Measurements from ENCODE around the gene RHD.
"Not testable (repeated sequence)": the region's sequence is repeated elsewhere in the genome, so short reads cannot be mapped to it uniquely, and the experiment has no call there.

RHD gene

DNA sequence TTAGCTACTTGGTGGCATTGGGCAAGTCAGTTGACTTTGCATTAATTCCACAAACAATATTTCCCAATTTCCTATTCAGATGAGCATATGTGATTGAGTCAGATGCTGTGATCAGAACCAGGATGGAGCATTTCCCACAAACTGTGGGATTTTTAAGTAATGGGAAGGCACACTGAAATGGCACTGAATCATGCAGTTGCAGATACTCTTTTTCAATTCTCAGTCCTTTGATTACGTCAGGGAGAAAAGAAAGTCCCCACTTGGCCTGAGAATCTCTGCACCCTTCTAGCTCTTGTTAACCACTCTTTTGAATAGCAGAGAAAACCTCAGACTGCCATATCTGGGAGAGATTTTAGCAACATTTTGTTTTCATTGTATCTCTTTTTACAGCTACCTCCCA, 36.8 kb downstream of the RHD start:
- not testable (repeated sequence) for DNase-seq

DNA sequence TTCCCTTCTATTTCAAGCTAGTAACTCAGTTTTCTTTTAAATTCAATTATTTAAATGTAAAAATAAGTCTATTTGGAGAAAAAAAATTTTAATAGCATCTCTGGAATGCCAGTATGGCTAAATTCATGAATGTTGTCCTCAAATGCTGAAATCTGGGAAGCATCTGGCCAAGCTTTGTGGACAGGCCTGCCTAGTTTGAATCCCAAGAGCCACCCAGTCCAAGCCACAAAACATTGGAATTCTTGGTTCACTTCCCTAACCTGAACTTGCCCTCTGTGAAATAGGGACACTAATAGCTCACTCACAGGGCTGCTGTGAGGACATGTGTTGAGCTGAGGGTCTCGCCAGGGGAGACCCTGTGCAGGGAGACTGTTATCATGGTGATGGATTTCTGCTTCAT, 37.2 kb downstream of the RHD start:
- DNase-seq, result not testable (repeated sequence)

DNA sequence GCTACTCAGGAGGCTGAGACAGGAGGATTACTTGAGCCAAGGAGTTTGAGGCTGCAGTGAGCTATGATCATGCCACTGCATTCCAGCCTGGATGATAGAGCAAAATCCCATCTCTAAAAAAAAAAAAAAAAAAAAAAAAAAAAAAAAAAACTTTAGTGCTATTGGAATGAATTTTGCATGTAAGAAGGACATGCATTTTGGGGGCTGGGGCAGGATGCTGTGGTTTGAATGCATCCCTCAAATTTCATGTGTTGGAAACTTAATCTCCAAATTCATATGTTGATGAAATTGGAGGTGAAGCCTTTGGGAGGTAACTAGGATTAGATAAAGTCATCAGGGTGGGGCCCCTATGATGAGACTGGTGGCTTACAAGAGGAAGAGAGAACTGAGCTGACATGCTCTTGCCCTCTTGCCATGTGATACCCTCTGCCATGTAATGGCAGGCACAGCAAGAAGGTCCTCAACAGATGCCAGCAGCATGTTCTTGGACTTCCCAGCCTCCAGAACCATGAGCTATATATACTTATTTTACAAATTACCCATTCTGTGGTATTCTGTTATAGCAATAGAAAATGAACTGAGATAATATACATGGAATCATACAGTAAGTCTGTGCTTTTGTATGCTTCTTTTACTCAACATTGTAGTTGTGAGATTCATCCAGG, 40.6 kb downstream of the RHD start:
- not testable (repeated sequence) for DNase-seq

DNA sequence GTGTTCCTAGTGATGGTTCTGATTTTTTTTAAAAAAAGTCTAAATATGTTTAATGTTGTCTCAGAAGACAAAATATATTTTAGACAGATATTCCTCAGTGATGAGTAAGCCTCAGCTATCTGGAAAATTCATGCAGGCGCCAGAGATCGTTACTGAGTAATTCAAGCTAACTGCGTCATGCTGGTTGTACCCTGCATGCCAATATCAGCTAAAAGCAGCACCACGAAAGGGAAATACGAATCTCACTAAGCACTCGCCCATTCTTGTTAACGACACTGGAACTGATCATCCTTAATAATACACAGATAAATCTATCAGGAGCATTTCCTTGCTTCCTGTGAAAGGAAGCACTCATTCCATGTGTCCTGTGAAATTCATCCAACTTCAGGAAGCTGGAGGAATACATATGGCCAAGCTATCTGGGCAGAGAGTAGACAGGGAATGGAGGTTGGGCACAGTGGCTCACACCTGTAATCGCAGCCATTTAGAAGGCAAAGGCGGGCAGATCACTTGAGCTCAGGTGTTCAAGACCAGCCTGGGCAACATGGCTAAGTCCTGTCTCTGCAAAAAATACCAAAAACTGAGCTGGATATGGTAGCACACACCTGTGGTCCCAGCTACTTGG, 48.1 kb downstream of the RHD start:
- DNase-seq, result not testable (repeated sequence)

DNA sequence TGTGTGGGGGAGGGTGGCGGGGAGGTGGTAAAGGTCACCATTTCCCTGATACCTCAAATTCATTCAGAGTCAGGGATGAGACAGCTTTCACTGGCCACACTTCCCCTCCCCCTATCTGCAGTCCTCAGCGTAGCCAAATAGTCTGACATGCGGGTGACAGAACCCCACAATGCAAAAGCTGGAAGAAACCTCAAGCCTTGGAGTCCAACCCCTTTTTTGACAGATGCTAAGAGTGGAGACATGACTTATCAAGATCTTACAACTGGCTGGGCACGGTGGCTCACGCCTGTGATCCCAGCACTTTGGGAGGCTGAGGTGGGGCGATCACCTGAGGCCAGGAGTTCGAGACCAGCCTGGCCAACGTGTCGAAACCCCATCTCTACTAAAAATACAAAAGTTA, 49.8 kb downstream of the RHD start:
- not testable (repeated sequence) for DNase-seq

DNA sequence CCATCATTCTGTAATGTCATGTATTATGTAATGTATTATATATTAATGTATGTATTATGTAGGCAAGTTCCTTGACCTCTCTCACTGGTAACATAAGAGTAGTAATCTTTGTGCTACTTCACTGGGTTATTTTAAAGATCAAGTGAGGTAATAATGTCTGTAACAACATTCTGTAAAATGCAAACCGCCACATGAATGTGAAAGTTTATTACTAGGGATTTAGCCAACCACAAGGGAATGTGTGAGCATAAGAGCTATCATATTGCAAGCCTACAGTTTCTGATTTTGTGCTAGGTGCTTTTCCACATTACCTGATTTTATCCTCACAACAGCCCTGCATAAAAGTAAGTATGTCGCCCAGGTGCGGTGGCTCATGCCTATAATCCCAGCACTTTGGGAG, 52.1 kb downstream of the RHD start:
- not testable (repeated sequence) for DNase-seq

DNA sequence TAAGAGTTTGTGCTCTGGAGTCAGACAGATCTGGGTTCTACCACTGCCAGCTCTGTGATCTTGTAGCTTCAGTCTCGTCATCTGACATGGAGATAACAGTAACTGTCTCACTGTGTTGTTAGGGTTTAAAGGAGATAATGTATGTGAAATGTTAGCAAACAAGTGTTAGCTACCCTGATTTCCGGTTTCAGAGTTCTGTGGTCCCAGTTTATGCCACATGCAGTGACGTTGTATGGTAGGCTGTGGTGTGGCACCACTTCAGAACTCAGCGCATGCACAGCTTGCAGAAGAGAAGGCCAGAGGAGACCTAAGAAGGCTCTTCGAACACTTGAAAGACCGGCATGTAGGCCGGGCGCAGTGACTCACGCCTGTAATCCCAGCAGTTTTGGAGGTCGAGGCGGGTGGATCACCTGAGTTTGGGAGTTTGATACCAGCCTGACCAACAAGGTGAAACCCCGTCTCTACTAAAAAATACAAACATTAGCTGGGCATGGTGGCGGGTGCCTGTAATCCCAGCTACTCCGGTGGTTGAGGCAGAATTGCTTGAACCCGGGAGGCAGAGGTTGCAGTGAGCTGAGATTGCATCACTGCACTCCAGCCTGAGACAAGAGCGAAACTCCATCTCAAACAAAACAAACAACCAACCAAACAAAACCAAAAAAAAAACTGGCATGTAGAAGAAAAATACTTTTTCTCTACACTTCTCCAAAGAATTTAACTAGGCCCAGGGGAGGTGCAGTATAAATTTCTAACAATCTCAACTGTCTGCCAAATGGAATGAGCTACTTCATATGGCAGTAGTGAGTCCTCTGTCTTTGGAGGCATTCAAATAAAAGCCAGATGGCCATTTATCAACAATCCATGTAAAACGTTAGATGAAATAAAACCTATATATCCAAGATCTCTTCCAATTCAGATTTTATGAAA, 55.8 kb downstream of the RHD start:
- DNase-seq, result not testable (repeated sequence)

DNA sequence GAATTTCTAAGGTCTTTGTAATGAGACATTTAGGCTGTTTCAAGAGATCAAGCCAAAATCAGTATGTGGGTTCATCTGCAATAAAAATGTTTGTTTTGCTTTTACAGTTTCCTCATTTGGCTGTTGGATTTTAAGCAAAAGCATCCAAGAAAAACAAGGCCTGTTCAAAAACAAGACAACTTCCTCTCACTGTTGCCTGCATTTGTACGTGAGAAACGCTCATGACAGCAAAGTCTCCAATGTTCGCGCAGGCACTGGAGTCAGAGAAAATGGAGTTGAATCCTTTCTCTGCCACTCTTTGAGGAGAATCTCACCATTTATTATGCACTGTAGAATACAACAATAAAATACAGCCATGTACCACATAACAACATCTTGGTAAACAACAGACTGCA, 56.5 kb downstream of the RHD start:
- DNase-seq, result not testable (repeated sequence)

DNA sequence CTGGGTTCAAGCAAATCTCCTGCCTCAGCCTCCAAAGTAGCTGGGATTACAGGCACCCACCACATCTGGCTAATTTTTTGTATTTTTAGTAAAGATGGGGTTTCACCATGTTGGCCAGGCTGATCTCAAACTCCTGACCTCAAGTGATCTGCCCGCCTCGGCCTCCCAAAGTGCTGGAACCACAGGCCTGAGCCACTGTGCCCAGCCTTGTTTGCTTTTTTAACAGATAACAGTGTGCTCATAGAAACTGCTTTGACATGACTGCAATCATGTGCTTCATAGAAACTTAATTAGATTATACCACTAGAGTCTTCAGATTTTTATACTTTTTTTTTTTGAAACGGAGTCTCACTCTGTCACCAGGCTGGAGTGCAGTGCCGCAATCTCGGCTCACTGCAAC, 57.0 kb downstream of the RHD start:
- not testable (repeated sequence) for DNase-seq

DNA sequence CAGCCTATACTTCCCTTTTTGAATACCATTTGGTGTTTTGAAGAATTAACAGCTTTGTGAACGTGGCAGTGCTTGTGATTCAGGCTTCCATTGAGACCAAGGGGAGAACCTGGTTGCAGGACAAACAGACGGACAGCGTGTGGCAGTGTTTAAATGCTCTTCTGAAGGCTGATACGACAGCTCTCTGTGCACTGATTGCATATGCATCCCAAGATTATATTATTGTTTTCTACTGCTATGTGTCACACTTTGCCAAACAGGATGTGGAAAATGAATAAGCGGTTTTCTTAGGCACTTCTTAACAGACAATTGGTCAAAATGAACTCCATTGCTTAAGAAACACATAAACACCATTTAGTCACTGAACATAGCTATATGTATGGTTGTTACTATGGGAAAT, 57.6 kb downstream of the RHD start:
- DNase-seq, result not testable (repeated sequence)

DNA sequence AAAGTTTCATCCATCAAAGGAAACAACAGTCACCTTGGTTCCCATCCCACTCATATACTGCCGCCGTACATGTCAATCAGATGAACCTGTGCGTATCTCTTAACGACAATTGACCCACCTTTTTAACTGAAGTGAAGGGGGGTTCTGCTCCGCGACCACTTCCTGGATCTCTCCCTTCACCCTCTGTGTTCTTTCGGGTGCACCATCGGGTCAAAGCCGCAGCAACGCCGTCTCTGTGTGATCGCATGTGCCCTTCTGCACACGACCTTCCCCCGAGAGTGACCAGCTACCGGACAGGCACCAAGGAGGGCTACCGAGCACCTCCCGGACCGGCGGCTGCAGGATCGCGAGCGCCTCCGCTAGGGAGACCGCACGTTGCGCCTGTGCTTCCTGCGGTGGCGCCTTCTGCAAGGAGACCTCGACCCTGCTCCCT, 64.6 kb downstream of the RHD start:
- not testable (repeated sequence) for DNase-seq

DNA sequence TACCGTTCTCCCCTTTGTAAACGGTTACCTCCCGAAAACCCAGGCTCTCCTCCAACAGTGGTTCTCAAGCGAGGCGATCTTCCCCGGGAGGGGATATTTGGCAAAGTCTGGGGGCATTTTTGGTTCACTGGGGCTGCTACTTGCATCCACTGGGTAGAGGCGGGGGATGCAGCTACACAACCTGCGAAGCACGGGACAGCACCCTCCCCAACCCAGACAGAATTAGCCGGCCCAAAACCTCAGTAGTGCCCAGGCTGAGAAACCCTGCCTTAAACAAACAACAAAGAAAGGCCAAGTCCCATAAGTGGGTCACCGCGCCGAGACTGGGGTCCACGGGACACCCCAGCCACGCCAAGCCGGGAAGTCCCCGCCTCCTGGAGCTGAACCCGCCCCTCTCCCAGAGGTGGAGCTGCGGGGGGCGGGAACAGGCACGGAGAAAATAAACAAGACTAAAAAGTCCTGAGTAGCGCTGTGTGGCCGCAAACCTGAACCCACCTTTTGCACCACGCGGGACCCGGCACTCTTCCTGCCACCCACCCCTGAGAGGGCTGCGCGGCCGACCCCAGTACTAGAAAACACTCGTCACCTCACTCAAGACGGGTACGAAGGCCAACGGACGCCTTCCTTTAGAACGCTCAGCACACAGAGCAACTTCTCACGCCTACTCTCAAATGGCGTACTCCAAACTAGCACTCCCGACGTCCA, 65.3 kb downstream of the RHD start:
- not testable (repeated sequence) for DNase-seq

DNA sequence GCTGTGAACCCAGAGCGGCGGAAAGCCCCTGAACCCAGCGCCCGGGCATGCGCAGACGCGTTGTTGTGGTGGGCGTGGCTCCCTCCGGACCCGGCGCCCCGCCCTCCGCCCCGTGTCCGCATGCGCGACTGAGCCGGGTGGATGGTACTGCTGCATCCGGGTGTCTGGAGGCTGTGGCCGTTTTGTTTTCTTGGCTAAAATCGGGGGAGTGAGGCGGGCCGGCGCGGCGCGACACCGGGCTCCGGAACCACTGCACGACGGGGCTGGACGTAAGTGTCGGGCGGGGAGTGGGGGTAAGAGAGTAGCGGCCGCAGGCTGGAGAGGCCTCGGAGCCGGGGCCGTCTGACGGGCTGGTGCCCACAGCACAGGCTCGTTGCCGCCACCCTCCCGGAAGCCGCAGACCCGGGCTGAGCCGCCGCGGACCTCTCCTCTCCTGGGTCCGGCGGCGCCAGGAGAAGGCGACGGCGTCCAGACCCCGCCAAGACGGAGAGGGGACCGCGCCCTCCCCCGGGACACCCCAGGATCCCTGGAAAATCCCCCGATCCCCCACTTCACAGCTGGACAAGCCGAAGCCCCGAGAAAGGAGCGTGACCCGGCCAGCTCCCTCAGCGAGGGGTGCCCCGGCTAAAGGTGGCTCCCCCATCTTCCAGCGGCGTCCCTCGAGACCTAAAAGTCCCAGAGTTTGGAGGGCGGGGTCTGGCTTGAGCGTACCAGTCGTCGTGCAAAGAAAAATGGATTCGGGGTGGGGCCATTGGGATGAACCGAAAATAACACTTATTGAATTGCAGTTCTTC, 66.1 kb downstream of the RHD start, which contains the start of gene TMEM50A:
Gene TMEM50A, plus strand, starts transcription at position 147 of the 794 bp plus-strand sequence. CDS start 2,153 bp downstream, outside the sequence.
- DNase-seq, result peak; percentile 56 to 83

DNA sequence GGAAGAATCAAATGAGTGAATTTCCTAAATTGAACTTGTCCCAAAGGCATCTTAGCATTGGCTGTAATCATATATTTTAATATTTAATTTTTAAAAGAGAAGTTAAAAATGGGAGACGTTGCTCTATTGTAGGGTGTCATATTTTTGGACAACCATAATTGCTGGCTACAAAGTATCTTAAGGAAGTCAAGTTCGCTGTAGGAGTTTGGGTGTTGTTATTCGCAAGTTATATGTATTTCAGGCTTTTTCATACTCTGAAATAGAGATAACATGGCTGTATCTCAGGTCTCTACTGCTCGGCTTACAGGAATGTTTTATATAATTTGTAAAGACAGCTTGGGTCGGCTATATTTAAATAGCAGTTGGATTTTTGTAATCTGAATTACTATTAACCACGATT, 66.7 kb downstream of the RHD start:
- DNase-seq, result no peak

DNA sequence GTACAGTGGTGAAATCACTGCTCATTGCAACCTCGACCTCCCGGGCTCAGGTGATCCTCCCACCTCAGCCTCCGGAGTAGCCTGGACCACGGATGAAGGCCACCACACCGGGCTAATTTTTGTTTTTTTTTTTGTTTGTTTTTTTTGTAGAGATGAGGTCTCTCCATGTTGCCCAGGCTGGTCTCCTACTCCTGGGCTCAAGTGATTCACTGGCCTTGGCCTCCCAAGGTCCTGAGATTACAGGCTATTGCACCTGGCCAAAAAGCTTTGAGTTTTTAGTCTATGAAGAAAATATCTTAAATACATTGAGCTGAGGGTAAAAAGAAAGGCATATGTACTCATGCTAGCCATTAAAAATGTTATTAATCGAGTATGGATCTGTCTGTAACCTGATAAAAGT, 69.4 kb downstream of the RHD start:
- DNase-seq, result no peak

DNA sequence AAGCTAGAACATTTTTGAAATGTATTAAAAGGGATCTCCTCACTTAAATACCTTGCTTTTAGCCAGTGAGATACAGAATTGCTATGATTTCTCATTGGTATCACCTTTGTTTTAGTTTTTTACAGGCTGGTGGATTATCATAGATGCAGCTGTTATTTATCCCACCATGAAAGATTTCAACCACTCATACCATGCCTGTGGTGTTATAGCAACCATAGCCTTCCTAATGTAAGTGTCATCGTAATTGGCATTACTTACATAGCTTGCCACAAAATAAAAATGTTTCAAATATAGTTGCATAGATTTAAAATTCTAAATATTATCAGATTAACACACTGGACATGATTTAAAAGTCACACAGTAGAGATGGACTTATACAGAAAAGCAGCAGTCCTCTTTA, 70.5 kb downstream of the RHD start:
- DNase-seq, result no peak

DNA sequence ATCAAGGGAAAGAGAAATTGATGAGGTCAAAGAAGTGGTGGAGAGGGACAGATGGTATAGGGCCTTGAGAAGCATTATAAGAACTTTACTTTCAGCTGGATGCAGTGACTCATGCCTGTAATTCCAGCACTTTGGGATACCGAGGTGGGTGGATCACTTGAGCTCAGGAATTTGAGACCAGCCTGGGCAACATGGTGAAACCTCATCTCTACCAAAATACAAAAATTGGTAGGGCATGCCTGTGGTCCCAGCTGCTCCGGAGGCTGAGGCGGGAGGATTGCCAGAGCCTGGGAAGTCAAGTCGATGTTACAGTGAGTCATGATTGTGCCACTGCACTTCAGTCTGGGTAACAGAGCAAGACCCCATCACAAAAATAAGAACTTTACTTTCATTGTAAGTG, 71.6 kb downstream of the RHD start:
- DNase-seq, result no peak

DNA sequence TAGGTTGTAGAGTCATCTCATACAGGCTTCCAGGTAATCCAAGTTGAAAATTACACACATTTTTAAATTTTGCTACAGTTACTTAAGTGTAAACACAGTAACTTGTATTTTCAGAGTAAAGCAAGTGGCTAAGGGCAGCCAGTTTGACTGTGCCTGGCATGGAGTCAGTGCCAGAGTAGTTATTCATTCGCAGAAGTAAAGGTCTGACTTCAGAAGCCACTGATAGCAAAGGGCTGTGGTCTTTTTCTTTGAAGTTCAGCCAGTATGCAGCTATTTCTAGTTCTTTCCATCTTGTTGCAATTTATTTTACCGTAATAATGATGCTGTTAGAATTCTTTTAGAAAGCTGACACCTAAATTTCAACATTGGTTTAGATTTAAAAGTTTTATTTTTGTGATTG, 75.2 kb downstream of the RHD start:
- DNase-seq, result no peak

DNA sequence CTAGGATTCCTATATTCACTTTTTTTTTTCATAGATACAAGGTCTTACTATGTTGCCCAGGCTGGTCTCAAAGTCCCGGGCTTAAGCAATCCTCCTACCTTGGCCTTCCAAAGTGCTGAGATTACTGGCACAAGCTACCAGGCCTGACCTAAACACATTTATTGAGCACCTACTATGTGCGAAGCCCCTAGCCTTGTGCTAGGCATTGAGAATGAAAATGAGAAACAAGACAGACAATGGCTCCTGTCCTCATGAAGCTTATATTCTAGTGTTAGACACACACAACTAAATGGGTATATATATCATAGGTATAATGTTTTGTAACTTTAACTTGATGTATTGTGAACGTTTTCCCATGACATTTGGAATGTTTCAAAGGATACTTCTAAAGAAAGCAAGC, 77.3 kb downstream of the RHD start:
- DNase-seq, result no peak

DNA sequence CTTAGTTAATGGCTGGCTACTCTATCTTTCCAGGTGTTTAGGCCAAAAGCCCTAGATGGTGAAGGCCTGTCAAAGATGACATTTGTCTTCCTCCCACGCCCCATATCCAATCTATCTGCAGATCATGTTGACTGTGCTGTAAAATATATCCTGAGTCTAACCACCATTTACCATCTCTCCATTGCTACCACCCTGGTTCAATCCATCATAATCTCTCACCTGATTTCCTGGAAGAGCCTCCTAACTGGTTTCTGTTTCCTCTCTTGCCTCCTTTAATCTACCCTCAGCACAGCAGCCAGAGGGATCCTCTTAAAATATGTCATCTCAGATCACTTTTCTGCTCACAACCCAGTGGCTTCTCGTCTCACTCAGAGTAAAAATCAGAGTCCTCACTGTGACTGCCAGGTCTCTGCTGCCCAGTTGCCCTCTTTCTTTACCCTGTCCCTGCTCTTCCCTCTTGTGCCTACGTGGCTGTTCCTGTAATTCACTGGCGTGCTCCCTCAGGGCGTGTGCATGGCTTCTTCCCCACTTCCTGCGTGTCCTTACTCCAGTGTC, 83.6 kb downstream of the RHD start:
- no peak for DNase-seq

DNA sequence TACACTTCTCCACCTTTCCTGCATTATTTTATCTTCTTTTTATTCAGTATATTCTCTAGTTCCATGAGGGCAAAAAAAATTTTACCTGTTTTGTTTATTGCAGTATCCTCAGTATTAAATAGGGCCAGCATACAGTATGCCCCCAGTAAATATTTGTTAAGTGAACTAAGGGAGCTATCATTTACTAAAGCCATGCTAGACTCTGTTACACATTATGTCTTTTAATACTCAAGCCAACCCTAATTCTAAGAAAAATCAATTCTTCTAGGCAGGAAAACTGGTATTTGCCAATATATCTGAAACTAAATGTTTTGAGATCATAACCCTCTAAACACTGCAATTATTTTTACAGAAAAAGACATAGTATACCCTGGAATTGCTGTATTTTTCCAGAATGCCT, 84.1 kb downstream of the RHD start:
- DNase-seq, result no peak

DNA sequence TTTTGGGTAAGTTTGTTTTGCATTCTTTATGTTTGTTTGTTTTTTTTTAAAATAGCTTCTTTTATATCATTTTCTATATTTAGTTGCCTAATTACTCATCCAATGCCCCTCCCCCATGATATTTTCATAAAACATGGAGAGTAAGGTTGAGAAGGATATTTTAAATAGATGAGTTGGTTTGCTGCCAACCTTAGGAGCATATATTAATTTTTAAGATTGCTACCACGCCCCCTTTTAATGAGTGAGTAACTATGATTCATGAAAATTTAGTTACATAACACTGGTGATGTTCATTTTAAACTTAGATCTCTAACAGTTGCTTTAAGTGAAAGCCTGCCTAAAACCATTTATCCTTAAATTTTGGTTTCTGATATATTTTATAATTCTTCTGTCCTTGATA, 84.5 kb downstream of the RHD start:
- DNase-seq, result no peak
